SK-N-DZ (cell line): Measurements from ENCODE around the gene MBD5. TPM values are rescaled to one million over a fixed set of nuclear protein-coding genes. Genes with fewer than 3 reads are reported as not detected.
"Not testable (repeated sequence)": the region's sequence is repeated elsewhere in the genome, so short reads cannot be mapped to it uniquely, and the experiment has no call there.

Source experiments
- DNase-seq: peaks from one replicate; pipeline ENCODE4 v3.0.0-alpha.2; 2015; ENCODE audit warnings: low spot score
- polyA plus RNA-seq, 2 experiments: library from polyadenylated mRNA; depleted of rRNA; stranded (reverse); fragments of >200 nt; gene quantifications; 2 replicates each; pipeline ENCODE4 v1.2.3, GENCODE V29; 2014

MBD5 gene
- 2.8 and 4.8 TPM in 2 replicates for polyA plus RNA-seq (2014; cell fraction: cytosol; rRNA removed)
- 7.9 and 9.7 TPM in 2 replicates for polyA plus RNA-seq (2014; cell fraction: nucleus; rRNA removed)

DNA sequence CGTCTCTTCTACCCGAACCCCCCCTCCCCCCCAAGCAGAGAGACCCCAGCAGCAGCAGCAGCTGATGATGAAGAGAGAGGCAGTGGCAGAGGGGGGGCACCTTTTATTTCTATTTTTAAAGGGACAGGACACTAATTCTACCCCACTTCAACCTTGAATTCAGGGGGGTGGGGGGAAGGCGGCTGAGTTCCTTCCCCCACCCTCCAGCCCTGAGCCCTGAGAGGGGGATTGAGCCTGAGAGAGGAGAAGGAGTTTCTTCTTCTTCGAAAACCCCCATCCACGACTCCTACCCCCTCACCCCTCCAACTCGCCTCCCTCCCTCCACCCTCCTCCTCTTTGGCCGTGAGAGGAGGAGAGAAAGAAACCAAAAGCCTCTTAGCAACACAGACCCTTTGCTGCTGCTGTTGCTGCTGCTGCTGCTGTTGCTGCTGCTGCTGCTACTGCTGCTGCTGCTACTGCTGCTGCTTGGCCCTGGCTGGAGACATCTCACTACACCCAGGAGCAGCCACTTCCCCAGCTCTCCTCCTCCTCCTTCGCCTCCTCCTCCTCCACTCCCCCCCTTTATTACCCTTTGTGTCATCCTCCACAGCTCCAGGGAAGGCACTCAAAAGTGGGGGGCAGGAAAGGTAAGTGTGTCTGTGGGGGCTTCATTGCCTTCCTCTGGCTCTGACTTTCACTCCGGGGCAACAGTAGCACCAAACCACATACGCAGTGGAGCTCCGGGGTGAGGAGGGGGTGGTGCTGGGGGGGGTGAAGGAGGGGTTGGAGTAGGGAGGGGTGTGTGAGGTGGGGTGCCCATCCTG is at the start of gene MBD5:
Gene MBD5, plus strand, starts transcription at position 33 of the 803 bp plus-strand sequence.
- DNase-seq: peak; percentile 67

DNA sequence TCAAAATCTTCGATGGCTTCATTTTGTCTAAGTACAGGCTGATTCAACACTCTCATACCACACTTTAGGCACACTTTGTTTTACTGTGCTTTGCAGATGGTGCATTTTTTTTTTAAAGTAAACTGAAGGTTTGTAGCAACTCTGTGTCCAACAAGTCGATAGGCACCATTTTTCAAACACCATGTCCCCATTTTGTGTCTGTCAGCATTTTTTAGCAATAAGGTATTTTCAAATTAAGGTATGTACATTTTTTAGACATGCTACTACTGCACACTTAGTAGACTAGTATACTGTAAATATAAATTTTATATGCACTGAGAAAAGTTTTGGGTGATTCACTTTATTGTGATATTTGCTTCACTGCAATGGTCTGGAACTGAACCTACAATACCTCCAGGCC is 44.8 kb upstream of the MBD5 start:
- no peak for DNase-seq

DNA sequence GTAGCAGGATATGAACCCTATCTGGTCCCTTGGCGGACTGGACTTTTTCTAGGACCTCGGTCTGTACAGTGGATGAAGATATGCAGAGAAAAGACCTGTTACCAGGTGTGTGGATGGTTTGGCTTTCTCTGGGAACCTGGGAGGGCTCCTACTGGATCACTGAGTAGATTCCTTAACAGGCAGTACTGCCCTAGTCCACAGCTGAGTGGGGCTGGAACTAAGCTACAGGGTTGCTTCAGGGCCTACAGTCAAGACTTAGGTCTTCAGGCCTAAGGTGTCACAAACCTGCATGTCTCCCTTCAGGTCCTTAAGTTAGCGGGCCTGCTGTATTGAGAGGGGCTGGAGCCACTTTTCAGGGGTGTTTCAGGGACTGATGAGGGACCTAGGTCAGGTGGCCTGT is 43.2 kb upstream of the MBD5 start:
- no peak for DNase-seq

DNA sequence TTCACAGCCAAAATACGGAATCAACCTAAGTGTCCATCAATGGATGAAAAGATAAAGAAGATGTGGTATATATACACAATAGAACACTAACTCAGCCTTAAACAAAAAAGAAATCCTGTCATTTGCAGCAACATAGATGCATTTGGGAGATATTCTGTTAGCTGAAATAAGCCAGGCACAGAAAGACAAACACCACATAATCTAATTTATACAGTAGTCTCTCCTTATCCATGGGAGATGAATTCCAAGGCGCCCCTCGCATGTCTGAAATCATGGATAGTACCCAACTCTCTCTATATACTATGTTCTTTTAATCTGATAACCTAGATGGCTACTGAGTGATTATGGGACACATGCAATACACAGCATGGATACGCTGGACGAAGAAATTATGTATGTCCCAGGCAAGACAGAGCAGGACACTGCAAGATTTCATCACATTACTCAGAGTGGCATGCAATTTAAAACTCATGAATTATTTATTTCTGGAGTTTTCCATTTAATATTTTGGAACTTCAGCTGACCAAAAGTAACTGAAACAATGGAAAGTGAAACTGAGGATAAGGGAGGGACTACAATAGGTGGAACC is 39.9 kb upstream of the MBD5 start:
- peak; percentile 91 for DNase-seq

DNA sequence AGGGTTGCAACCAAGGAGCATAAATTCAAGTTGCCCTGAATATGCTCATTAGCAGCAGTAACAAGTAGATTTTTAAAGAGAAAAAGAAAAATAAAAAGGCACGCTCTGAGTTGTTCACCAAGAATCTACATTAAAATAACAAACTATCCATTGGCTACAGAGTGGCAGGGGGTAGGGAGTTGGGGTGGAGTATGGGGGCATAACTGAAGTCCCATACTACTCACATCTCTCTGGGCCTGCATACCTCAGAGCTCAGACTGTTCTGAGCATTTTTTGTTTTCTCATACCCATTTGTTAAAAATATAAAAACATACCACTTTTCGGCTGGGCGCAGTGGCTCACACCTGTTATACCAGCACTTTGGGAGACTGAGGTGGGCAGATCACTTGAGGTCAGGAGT is 31.8 kb upstream of the MBD5 start:
- DNase-seq: no peak

DNA sequence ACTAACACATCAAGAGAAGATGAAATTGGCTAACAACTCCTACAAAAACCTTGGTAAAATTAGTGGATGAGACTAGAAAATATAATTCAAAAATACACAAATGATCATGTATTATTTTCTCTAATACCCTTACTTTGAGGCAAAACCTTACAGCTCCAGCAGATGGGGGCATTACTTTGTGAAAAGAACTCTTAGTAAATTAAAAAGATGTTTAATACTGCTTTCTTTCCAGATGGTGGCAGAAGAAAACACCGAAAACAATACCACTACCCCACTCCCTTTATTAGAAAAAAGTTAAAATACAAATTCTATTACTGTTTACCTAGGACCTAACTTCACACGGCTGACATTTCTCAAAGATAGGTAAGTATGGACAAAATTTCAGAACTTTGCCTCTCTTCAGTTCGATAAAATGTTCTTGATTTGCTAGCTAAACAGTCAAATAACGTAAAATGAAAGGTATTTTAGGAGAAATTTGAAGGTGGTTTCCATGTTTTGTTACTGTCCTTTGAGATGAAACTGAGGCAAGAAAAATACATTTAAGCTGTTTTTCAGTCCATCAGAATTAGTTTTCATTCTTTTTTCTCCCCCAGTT is 31.0 kb upstream of the MBD5 start:
- no peak for DNase-seq

DNA sequence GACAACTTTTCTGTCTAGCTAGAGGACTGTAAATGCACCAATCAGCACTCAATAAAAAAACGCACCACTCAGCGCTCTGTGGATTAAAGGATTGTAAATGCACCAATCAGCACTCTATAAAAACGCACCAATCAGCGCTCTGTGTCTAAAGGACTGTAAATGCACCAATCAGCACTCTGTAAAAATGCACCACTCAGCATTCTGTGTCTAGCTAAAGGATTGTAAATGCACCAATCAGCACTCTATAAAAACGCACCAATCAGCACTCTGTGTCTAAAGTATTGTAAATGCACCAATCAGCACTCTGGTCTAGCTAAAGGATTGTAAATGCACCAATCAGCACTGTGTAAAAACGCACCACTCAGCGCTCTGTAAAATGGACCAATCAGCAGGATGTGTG is 25.9 kb upstream of the MBD5 start:
- not testable (repeated sequence) for DNase-seq

DNA sequence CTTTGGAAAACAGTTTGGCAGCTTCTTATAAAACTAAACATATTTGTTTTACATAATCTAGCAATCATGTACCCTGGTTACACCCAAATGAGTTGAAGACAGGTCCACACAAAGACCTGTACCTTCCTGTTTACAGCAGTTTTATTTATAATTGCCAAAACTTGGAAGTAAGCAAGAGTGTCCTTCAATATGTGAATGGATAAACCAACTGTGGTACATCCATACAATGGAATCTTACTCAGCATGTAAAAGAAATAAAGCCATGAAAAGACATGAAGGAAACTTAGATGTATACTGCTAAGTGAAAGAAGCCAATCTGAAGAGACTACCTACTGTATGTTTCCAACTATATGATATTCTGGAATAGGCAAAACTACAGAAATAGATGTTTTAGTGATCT is 24.1 kb upstream of the MBD5 start:
- DNase-seq: no peak

DNA sequence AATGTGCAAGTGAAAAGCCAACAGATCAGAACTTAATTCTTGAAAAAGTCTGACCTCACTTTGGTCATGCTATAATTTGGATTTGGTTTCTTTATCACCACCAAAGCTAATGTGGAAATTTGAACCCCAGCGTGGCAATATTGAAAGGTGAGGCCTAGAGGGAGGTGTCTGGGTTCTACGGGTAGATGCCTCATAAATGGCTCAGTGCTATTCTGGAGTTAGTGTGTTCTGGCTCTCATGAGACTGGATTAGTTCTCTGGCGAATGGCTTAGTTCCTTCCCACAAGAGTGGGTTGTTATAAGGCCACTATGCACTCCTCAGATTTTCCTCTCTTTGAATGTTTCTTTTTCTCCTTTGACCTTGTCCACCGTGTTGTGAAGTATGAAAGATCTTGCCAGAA is 22.7 kb upstream of the MBD5 start:
- no peak for DNase-seq

DNA sequence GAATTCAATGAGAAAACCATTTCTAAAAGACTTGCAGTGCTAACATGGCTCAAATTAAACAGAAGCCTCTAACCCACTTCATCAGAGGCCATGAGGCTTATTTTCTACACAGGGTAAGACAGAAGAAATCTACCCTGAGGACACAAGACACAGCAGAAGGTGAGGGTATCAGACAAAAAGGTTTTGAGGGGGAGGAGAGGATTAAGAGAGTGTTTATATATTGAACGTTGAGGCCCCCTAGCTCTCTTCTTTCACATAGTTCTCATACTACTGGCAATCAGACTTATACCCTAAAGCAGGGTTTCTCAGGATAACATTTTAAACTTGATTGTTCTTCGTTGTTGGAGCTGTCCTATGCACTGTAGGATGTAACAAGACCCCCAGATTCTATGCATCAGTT is 21.8 kb upstream of the MBD5 start:
- DNase-seq: no peak

DNA sequence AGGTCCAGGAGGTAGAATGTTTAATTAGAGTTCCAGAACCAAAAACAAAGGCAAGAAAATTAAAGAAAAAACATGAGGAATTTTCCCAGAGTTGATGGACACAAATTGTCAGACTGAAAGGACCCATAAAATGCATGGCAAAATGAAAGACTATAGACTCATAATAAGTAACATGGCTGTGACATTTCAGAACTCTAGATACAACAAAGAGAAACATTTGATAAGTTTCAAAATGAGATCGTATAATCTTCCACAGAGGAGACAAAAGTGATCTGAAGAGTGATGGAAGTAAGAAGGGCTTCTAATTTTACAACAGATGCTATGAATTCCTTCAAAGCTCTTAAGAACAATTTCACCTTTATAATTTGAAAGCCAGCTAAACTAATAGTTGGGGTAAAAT is 20.8 kb upstream of the MBD5 start:
- no peak for DNase-seq

DNA sequence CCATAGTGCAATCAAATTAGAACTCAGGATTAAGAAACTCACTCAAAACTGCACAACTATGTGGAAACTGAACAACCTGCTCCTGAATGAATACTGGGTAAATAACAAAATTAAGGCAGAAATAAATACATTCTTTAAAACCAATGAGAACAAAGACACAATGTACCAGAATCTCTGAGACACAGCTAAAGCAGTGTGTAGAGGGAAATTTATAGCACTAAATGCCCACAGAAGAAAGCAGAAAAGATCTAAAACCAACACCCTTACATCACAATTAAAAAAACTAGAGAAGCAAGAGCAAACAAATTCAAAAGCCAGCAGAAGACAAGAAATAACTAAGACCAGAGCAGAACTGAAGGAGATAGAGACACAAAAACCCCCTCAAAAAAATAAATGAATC is 18.5 kb upstream of the MBD5 start:
- DNase-seq: not testable (repeated sequence)

DNA sequence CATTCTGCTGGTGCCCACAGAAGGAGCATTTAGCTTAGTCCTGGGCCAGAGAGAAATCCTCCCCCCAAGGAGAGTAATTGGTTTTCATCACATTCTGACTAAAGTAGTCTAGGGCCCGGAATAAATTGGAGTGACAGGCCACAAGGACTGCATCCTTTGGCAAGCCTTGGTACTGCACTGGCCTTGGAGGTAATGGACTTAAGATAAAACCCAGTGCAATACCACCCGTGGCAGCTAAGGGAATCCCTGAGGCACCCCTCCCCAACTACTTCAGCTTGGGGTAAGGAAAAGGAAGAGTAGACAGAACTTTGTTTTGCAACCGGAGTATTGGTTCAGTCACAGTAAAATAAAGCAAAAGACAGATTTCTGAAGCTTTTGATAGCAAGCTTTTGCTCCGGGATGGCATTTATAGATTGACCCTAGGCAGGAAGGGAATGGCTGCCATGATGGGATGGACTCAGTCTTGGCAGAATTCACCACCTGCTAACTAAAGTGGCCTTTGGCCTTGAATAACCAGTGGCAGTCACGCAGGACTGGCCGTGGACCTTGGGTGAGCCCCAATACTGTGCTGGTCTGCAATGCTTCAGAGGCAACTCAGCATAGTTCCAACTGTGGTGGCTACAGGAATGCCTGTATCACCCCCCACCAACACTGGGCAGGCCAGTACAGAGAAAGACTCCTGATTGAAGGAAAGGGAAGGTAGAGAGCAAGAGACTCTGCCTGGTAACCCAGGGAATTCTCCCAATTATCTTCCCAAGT is 14.5 kb upstream of the MBD5 start:
- no peak for DNase-seq

DNA sequence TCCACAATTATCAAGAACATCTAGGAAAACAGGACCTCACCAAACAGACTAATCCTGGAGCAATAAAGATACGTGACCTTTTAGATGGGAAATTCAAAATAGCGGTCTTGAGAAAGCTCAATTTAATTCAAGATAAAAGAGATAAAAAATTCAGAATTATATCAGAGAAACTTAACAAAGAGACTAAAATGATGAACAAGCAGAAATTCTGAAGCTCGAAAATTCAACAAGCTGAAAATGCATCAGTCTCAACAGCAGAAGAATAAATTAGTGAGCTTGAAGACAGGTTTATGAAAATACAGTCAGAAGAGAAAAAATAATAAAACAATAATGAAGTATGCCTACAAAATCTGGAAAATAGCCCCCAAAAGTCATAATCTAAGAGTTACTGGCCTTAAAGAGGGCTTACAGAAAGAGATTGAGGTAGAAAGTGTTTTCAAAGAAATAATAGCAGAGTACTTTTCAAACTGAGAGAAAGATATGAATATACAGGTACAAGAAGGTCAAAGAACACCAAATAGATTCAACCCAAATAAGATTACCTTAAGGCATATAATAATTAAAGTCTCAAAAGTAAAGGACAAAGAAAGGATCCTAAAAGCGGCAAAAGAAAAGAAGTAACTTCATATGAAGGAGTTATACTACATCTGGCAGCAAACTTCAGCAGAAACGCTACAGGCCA is 13.5 kb upstream of the MBD5 start:
- no peak for DNase-seq

DNA sequence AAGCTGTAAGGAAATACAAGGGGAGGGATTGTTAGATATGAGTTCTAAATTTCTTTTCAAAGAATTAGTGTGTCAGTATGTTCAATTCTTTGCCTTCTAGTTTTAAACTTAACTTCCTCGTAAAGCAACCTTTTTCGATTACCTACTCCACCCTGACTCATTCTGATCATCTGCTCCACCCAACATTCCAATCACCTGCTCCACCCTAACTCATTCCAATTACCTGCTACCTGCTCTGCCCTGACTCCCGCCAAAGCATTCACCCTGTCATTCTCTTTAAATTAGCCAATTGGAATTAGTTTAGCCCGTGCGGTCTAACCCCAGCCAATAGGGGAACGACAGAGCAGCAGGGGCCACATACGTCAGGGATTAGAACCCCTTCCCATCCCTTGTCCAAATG is 12.5 kb upstream of the MBD5 start:
- not testable (repeated sequence) for DNase-seq

DNA sequence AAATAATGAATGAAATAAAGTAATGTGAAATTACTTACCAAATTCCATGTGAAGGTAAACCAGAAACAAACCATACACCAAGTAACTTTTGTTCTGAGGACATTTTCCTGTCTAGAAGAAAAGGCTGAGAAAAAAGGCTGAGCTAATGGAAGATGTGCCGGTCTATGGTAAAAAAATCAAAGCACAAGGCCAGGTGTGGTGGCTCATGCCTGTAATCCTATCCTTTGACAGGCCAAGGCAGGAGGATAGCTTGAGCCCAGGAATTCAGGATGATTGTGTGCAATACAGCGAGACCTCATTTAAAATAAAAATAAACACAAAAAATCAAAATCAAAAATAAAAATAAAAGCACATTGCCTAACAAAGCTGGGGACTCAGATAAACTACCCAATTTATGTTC is 7.0 kb upstream of the MBD5 start:
- DNase-seq: no peak

DNA sequence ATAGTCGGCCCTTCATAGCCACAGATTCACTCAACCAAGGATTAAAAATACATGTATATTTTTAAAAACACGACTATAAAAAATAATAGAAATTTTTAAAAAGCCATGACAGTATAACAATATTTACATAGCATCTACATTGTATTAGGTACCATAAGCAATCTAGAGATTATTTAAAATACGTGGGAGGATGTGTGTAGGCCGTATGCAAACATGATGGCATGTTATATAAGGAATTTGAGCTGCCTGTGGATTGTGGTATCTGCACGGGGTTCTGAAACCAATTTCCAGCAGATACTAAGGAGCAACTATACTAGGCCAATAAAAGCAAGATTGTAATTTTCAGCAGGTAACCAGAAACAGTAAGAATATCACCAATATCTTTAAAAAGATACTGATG is 6.3 kb upstream of the MBD5 start:
- no peak for DNase-seq

DNA sequence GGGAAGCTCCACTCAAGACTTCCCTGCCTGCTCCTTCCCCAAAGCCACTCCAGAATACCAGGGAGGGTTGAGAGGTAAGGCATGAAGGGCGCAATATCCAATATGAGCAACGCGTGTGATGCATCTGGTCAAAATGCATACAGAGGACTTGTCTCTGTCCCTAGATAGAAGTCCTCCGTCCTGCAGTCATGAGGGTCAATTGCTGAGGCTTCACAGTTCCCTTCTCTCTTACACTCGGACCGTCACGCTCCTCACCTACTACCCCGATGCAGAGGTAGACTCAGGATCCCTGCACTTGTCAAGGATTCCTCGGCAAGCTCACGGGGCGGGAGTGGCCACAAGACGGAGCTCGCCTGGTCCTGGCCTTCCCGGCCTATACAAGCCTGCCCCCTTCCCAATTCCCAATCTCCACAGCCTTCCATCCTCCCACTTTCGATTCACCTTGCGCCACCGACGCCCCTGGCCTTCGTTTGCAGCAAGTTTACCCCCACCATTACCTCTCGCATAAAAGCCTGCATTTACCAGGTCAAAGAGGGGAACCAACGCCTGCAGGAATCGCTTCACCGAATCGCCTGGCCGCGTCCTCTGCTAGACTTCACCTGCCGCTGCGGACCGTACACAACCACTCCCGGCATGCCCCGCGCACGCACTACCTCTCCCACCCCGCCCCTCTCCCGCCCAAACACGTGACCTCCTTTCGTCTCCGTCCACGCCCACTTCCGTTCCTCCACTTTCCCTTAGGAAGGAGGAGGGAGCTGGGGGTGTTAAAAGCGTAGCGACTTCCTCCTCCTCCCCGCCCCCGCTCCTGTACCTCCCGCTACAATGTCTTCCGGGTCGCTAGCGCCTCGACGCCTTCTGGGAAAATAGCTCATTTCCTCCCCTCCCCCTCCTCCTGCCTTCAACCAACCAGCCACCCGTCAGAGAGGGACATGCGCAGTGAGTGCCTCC is 506 bp upstream of the MBD5 start, which contains the start of gene ORC4:
Gene ORC4, minus strand, starts transcription at position 627 of the 948 bp plus-strand sequence. CDS start 44,779 bp downstream, outside the sequence.
- peak; percentile 98 for DNase-seq

DNA sequence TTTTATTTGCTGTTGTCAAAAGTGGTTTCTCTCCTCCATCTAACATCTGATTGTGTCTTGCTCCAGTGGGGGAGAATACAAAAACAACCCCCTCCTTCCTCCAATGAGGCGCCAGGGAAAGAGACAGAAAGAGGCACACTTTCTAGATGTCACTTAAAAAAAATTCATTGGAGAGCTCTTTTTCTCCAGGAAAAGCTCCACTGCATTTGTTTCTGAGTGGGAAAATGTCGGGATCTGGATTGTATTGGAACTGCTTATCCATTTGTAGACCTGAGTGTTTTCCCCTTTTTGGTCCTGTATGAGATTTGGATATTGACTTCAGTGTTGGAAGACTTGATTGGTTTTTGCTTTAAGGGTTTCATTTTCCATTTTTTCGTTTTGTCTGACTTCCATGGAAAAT is 995 bp downstream of the MBD5 start:
- no peak for DNase-seq

DNA sequence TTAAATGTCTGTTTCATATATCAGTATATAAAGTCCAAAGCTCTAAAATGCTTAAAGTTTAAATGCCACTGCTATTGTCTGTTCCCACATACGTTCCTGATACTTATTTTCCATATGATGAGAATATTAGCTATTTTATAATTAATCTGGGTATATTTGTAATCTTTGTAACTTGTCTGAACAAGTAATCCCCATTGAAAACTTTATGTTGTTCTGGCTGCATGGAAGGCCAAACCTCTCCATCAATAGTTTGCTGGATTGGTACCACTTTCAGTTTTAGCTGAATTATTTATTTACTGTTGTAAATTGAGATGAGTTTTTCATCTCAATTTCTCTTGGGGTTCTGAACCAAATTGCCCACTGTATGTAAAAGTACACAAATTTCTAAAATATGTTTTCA is 1.5 kb downstream of the MBD5 start:
- no peak for DNase-seq
